Pons (tissue), 1 donor: ENCODE results near the gene NLRC5.
"Not testable (repeated sequence)": the region's sequence is repeated elsewhere in the genome, so short reads cannot be mapped to it uniquely, and the experiment has no call there.

Experiments
- DNase-seq: peaks from one replicate; pipeline ENCODE4 v3.0.0-alpha.2; 2016; ENCODE audit warnings: low spot score

NLRC5 gene

DNA sequence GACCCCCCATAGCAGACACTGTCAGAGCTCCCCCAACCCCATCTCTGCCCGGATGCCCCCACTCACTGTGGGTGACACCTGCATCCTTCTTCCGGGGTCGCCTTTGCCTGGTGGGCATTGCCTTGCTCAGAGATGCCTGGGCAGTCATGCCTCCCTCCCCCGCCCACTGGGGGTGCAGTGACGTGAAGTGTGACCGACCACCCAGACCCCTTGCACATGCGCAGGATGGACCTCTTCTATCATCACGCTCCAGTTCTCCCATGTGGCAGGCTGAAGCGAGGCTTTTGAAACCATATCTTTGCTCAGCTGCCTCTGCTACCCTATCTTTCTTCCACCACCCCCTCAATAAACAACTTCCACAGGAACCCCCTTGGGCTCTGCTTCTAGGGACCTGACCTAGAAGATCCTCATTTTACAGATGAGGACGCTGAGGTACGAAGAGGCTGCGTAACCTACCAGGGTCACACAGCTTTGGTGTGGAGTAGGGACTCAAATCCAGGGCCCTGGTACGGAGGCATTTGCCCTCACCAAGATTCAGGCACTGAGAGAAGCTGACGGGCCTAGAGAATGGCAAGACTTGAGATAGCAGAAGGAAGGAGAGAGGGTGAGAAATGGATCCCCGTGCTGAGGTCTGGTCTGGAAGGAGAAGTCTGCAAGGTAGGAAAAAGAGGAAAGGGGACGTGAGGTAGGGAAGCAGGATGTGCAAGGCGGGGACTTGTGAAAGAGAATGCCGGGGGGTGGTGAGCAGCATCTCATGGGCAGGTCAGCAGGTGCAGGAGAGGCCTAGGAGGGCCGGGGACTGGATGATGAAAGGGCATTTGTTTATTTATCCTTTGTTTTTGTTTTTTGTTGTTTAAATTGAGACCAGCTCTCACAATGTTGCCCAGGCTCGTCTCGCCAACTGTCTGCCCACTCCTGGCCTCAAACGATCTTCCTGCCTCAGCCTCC is 14.4 kb downstream of the NLRC5 start:
- no peak for DNase-seq

DNA sequence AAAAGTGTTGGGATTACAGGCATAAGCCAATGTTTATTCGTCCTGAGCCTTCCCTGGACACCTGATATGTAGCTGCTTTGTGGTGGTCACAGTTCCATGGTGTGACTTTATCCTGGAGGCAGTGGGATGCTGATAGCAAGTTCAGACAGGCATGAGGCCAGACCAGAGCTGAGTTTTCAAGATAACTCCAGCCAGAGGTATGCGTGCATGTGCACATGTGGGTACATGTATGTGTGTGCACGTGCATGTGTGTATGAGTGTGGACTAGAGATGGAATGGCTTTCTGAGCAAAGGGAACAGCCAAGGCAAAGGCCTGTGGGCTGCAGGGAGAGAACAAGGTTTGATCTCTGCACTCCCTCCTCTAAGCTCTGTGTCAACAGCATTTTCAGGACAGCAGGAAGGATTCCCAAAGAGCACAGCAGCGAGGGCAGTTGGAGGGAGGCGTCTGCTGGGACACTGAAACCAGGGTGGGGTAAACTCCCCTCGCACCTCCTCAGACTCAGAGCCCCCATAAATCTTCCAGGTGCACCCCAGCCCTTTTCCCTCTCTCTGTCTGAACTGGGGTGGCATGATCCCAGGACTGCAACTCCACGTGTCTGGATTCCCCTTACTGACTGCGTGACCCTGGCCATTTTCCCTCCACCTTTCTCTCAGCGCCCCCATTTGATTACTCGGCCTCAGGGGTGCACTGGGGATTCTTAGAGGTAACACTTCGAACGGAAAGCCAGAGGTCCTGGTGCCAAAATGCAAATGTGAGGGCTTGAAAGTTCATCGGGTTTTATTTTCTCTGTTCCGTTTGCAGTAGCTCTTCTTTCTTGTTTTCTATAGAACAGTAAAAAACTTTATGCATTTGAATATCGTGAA is 15.3 kb downstream of the NLRC5 start:
- no peak for DNase-seq

DNA sequence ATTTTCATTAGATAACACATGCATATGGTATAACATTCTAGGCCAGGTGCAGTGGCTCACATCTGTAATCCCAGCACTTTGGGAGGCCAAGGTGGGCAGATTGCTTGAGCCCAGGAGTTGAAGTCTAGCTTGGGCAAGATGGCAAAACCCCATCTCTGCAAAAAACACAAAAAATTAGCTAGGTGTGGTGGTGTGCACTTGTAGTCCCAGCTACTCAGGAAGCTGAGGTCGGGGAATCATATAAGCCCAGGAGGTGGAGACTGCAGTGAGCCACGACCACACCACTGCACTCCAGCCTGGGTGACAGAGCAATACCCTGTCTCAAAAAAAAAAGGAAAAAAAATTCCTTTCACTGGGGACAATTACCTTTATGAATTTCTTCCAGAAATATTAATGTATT is 16.2 kb downstream of the NLRC5 start:
- DNase-seq: not testable (repeated sequence)

- DNase-seq: no peak
Measured at GRCh38 chr16:57007050-57007449, 17.7 kb downstream of the NLRC5 start.

GRCh38 chr16:57007530-57007929 is 18.2 kb downstream of the NLRC5 start:
- DNase-seq: no peak

- no peak for DNase-seq
Measured at GRCh38 chr16:57008440-57008839, 19.1 kb downstream of the NLRC5 start.

- no peak for DNase-seq
Measured at GRCh38 chr16:57009643-57010170, 20.4 kb downstream of the NLRC5 start.

DNA sequence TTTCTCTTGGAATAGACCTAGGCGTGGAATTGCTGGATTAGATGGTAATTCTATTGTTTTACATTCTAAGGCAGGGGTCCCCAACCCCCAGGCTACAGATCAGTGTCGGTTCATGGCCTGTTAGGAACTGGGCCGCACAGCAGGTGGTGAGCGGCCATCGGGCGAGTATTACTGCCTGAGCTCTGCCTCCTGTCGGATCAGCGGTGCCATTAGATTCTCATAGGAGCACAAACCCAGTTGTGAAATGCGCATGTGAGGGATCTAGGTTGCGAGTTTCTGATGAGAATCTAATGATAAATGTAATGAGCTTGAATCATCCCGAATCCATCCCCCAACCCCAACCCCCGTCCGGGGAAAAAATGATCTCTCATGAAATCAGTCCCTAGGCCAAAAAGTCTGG is 23.0 kb downstream of the NLRC5 start:
- DNase-seq: no peak

DNA sequence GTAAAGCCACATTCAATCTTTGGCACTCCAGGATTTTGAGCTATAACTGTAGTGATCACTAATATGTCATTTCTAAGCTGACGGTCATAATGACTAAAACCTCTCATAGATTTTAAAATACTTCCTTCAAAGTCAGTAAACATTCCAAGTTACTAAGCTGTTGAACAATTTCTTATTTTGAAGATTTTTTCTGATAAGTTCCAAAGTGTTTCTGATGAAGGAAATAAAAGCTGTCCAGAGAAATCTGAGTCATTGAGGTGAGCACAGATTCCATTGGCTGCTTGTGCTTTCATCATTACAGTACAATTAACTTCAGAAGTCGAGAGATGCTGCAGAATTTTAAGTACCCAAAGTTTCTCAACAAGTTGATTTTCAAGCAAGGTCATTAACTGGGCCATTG is 23.9 kb downstream of the NLRC5 start:
- DNase-seq: no peak

GRCh38 chr16:57013902-57014301 is 24.5 kb downstream of the NLRC5 start:
- DNase-seq: no peak

DNA sequence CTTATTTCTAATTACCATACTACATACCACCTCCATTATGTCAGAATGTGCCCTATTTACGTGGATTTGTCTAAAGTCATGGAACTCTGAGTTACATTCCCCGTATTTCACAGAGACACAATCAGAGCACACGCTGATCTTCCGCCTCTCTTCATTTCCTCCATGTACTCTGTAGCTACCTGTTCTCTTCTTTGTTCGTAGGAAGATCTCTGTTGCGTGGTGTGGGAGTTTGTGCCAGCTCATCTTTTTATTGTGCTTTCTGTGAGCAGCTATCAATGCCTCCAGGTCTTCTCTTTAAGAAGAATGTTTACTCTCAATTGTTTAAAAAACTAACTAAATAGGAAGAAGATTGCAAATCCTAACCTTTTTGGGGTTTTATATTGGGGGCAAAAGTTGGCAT is 26.9 kb downstream of the NLRC5 start:
- DNase-seq: no peak

- DNase-seq: no peak
Measured at GRCh38 chr16:57016831-57017230, 27.5 kb downstream of the NLRC5 start.

DNA sequence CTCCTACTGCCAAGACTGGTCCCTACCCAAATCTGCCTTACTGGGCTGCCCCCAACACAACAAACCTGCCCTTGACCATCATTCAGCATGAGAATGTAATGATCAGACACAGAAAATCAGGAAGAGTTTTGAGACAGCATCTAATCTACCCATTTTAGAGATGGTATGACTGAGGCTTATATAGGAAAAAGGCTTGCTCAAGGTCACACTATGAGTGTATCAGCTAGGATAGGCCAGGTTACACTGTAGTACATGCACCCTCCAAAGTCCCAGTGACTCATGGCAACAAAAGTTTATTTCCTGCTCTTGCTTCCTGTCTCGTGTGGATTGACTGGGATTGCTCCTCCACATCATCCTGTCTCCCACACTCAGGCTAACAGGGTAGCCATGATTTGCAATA is 27.9 kb downstream of the NLRC5 start:
- no peak for DNase-seq

DNA sequence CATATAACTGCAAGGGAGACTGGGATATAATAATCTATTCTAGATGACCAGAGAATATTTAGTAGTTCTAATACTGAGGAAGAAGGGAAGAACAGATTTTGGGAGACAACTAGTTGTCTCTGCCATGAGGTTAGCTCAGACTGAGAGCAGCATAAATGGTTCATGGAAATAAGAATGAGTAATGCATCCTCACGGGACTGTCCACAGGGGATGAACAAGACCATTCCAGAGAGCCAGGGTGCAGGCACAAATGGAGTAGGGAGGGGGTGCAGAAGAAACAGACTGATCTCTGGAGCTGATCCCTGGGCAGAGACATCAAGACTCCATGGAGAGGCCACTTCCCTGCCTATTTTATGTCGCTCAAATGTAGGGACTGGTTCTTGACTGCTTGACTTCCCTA is 30.4 kb downstream of the NLRC5 start:
- no peak for DNase-seq

GRCh38 chr16:57020651-57021050 is 31.3 kb downstream of the NLRC5 start:
- DNase-seq: no peak

DNA sequence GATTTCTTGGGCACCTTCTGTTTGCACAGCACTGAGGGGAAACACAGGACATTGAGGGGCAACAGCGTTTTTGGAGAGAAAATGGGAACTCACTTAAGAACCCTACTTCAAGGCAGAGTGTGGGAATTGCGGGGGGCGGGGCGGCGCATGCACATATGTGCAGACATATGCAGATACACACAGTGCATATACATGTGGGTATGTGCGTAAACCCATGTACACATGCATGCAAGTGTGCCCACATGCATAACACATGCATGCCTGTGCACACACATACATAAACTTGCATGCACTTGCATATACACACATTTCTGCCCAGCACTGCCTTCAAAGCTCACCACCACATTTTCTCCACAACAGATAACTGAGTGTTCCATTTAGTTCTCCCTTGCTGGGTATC is 32.4 kb downstream of the NLRC5 start:
- no peak for DNase-seq

- no peak for DNase-seq
Measured at GRCh38 chr16:57022445-57022844, 33.1 kb downstream of the NLRC5 start.

- no peak for DNase-seq
Measured at GRCh38 chr16:57023541-57024249, 34.3 kb downstream of the NLRC5 start.

DNA sequence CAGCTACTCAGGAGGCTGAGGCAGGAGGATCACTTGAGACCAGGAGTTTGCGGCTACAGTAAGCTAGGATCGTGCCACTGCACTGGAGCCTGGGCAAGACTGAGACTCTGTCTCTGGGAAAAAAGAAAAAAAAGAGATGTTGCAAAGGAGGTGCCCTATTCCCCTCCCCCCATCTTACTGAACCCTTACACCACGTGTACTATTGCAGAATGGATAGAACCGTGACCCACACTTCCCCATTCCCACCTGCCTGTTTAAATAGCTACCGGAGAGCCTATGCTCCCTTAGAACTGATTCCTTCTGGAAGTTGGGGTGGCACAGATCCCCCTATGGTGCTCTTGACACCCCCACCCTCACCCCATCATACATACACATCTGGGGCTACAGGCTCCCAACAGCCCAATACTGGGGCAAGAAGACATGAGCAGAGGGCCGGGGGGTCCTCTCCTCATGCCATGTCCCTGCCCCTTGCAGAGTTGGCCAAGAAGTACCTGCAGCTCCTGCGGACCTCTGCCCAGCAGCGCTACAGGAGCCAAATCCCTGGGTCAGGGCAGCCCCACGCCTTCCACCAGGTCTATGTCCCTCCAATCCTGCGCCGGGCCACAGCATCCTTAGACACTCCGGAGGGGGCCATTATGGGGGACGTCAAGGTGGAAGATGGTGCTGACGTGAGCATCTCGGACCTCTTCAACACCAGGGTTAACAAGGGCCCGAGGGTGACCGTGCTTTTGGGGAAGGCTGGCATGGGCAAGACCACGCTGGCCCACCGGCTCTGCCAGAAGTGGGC is 35.7 kb downstream of the NLRC5 start:
- DNase-seq: no peak

- no peak for DNase-seq
Measured at GRCh38 chr16:57025941-57026777, 36.8 kb downstream of the NLRC5 start.

DNA sequence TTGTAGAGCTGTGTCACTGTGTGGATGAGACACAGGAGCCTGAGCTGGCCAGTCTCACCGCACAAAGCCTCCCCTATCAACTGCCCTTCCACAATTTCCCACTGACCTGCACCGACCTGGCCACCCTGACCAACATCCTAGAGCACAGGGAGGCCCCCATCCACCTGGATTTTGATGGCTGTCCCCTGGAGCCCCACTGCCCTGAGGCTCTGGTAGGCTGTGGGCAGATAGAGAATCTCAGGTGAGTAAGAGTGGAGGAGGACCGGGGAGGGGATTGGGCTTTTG is 37.4 kb downstream of the NLRC5 start:
- no peak for DNase-seq
